ELR (cell line): ENCODE results near the gene ECPAS.
"Not testable (repeated sequence)": the region's sequence is repeated elsewhere in the genome, so short reads cannot be mapped to it uniquely, and the experiment has no call there.

Experiments used
- DNase-seq: peaks from one replicate; pipeline ENCODE4 v3.0.0-alpha.2; 2015; ENCODE audit warnings: low read depth

The ECPAS gene

DNA sequence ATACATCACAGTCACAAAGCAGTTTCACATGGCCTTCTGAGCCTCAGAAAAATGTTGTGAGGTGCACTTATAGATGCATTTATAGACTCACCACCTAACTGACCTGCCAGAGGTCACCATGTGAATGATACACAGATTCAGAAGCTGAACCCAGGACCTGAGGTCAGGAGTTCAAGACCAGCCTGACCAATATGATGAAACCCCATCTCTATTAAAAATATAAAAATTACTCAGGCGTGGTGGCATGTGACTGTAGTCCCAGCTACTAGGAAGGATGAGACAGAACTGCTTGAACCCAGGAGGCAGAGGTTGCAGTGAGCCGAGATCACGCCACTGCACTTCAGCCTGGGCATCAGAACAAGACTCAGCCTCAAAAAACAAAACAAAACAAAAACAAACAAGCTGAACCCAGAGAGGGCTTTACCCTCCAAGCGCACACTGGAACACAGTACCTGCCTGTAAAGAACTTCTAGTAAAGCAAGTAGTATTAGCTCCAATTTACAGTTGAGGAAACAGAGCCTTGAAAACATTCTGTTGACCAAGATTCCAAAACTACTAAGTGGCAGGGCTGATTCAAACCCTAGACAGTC is 16.3 kb downstream of the ECPAS start:
- no peak for DNase-seq

DNA sequence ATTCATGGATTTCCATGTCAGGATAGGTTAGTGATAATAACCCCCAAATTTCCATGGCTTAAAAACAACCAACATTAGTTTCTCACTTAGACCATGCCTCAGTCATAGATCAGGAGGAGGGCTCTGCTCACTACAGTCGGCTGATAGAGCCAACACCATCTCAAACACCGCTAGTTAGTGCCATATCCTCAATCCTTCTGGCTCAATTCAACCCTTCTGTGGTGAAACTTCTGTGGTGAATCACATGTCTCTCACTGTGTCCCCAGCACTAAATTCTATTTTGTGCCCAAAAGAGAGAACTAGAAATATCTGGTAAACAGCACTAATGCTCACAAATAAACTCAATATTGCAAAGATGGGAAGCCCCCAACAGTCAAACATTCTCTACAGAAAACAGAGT is 21.1 kb downstream of the ECPAS start:
- no peak for DNase-seq

DNA sequence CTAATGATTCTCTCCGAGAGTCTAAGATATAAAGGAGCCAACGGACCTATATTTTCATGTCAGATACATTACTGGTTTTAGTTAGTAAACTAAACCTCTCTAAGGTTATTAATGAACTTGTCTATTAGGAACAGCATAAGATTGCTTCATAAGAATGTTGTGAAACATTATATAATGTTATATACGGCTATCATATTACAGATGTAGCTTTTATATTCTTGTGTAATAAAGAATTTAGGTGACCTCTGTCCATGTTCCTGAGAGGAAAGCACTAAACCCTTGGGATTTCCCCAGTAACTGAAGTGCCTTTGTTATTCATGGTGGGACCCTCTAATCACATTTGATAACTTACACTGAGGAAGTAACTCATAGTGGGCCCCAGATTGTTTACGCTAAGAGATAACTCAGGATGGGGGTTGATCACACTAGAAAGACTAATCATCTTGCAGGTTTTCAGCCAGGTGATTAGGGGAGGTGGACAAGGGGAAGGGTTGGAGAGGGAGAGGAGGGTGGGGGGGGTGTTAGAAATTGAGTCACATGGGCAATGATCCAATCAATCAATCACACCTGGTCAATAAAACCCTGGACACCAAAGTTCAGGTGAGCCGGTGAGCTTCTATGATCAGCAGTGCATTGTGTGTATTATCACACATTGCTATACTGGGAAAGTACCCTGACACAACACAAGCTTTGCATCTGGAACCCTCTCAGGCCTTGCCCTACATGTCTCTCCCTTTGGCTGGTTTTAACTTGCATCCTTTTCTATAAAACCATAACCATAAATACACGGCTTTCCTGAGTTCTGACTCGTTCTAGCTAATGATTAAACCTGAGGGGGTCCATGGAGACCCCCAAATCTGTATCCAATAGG is 25.8 kb downstream of the ECPAS start:
- DNase-seq, result no peak

DNA sequence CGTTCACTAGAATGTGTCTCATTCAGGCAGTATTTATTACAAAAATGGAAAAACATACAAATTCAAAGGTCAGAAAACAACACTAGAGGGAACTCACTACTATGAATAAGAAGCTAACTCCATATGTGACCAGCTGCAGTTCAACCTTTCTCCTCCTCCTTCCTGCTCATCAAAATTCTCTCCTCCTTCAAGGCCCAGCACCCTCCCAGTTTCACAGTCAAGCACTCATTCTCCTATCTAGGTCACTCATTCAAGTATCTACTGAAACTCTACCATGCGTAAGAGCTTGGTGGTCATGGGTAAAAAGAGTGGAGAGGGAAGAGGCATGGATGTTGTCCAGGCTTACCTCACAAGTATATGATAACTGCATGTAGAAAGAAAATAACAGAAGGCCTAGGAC is 27.7 kb downstream of the ECPAS start:
- DNase-seq, result no peak

DNA sequence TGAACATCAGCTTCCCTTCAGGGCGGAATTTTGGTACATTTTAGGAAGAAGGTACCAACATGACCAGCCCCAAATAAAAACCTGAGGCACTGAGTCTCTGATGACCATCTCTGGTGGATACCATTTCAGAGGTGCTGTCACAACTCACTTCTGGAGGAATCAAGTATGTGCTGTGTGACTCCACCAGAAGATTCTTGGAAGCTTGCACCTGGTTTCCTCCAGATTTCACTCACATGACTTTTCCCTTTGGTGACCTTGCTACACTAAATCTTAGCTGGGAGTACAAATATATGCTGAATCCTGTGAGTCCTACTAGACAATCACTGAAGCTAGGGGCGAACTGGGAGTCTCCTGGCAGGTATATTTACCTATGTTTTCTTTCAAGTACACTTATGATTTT is 28.5 kb downstream of the ECPAS start:
- no peak for DNase-seq

DNA sequence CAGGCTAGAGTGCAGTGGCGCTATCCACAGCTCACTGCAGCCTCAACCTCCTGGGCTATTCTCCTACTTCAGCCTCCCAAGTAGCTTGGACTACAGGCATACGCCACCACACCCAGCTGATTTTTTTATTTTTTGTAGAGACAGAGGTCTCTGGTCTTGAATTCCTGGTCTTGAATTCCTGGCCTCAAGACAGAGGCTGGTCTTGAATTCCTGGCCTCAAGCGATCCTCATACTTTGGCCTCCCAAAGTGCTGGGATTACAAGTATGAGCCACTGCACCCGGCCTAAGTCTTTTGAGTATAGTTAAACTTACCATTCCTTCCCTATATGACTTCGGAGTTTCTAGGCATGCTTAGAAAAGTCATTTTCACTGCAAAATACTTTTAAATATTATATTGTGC is 29.4 kb downstream of the ECPAS start:
- no peak for DNase-seq

DNA sequence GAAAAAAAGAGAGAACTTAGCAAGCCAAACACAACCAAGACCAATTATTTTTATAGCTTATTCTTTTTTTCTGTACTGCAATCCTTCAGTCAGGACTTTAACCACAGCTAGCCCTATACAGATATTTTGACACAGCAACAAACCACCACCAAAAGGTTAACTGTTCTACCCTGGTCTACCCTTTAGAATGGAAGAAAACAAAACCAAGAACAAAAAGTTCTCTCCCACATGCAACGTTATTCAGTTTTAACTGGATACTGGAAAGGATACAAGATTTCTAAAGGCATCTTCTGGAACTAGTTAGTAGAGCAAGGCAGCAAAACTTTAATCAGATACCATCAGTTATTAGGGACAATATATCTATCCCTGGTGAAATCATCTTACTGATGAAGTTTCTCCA is 32.6 kb downstream of the ECPAS start:
- DNase-seq, result no peak

DNA sequence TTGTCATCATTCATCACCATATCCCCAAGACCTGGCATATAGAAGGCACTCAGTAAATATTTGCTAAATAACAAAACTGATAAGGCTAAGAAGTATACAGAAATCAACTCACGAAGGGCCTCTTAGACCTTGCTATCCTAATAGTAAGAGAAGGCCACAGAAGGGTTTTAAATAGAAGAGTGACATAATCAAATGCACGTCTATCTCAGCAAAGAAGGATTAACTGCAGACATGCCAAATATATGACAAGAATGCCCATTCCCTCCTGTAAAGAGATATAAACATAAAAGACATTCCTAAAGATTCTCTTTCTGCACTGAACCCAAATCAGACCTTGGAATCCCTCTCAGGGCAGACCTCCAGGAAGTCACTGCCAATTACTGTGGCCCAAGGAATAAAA is 34.1 kb downstream of the ECPAS start:
- no peak for DNase-seq

DNA sequence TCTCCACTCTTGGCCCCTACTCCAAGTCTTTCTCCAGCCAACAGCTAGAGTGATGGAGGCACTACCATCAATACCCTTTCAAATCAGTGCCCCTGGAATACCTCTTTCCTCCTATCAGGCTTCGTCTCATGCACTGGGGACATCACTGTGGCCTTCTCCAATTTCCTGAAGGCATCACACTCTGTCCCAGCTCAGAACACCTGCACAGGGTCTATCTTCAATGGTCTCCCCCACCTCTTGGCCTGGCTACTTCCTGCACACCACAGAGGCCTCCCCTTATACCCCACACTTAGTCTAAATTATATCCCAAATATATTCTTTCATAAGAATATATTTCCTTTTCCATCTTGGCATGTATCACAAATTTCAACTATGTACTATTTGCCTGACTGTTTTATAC is 34.5 kb downstream of the ECPAS start:
- DNase-seq, result no peak

DNA sequence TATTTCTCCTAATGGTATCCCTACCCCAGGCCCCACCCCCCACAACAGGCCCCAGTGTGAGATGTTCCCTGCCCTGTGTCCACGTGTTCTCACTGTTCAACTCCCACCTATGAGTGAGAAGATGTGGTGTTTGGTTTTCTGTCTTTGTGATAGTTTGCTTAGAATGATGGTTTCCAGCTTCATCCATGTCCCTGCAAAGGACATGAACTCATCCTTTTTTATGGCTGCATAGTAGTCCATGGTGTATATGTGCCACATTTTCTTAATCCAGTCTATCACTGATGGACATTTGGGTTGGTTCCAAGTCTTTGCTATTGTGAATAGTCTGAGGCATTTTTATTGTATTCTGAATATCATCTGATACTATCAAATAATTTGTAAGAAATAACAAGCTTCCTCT is 38.4 kb downstream of the ECPAS start:
- DNase-seq, result not testable (repeated sequence)

DNA sequence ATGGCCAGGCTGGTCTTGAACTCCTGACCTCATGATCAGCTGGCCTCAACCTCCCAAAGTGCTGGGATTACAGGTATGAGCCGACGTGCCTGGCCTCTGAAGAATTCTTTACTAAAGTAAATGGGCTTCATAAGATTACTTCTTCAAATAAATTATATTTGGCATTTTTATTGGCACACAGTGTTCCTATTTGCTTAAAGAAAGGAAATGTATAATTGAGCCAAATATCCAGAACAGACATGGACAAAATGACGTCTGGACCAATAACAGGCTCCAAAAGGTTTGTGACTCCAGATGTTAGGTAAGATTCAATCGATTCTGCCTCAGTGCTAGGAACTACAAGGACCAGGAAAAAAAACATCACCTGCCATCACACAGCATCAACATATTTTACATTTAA is 40.7 kb downstream of the ECPAS start:
- DNase-seq, result no peak

DNA sequence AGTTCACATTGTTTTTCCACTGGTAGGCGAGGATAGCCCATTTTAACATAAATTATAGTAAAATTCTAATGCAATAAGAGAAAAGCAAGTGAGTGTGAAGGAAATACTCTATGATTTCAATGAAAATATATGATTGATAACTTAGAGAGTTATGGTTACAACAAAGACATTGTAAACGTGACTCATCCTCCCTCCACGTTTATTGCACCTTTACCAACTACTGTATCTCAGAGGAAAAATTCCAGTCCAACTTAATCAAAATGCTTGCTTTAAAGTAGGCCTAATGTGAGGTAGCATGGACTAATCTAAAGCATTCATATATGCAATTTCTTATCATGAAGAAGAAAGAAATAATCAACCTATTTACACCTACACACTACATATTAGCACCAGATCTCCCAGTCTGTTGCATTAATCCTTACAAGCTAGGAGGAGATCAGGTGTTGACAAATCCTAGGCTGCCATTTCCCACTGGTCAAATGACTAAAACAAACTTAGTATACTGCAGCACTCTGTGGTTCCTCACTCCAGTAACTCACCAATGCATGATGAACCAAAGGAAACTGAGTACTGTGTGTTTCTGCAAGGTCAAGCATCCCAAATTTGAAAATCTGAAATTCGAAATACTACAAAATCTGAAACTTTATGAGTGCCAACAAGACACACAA is 41.7 kb downstream of the ECPAS start:
- no peak for DNase-seq

DNA sequence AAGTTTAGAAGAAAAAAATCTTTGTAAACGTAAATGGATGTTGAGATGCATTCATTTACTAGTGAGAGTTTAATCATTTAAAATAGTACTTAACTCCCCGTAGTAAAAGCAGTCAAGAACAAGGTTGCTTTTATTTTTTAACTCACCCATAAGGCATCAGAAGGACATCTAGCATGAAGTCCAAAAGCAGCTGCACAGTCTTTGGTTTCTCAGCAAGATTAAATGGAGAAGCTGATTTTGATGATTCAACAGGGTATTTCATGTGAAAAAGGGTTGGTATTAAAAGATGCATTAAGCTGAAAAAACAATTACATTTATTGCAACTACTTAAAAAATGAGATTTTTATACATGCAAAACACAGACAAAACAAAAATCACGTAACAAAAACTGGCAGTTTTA is 44.0 kb downstream of the ECPAS start:
- DNase-seq, result no peak

DNA sequence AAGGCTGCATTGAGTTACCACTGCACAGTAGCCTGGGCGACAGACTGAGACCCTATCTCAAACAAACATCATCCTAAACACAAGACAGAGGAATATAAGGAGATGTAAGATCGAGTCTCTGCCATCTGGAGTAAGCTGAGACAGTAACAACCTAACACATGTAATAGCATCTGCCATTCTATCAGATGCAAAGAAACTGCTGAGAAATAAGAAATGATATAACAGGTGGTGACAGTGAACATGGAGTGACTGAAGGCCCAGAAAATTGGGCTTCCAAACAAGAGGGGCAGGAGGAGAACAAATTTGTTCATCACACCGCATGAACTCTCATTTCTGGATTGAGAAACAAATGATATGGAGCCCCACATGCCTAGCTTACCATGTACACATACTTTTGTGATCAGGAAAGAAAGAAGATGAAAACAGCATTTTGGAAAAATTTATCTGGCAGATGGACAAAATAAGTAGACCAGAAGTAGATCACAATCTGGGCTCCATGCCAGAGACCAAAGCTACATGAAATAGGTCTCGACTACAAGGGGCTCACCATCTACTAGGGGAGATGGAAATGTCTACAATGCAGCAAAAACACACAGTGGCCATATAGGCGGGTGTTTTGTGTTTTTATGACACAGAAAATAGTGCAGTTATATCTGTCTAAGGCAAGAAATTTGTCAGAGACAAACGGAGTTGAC is 45.5 kb downstream of the ECPAS start:
- no peak for DNase-seq

DNA sequence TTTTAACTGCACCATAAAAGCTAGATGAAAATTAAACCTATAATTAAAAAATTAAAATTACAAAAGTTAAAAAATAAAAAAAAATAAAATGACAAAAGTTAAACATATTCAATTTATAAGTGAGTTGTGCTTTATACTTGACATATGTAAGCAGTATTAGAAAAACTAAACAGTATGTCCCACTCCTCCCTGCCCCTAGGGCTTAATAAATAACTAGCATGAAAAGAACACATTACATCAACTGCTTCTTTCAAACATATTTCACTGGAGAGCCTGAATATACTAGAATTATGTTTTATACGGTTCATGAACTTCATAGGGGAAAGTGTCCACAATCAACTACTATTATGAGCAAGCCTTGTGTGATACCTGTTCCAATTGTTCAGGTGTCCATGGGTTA is 47.6 kb downstream of the ECPAS start:
- no peak for DNase-seq

DNA sequence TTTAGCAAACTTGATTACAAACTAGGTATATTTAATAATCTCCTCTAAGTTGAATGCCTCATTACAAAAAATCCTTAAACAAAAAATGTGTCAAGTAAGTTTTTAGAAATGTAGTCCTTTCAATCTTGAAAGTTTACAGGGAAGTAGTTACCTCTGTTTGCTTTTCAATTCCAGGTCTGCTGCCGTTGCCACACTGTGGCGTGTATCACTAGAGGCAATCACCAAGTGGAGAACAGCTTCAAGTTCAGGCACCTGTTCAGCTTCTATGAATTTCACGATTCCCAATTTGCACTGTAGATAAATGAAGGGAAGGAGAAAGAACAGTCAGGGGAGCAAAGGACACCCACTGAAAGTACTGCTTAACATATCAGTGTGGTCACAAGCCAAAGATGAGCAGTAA is 51.1 kb downstream of the ECPAS start:
- no peak for DNase-seq

DNA sequence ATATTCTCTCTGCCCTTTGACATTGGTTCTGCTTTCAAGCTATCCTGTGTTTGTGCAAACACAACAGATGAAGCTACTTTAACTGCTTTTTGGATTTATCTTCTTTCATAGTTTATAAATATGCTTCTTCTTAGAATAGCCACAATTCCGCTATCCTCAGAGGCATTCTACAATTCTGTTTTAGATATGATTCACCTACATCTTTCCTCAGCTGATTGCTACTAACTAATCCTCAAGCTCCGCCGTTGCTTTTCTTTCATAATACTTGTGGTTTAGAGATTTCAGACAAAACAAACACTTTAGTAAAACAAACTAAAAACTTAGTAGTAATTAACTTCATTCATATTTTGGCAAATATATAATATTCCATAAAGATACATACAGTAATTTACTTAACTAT is 52.5 kb downstream of the ECPAS start:
- no peak for DNase-seq

DNA sequence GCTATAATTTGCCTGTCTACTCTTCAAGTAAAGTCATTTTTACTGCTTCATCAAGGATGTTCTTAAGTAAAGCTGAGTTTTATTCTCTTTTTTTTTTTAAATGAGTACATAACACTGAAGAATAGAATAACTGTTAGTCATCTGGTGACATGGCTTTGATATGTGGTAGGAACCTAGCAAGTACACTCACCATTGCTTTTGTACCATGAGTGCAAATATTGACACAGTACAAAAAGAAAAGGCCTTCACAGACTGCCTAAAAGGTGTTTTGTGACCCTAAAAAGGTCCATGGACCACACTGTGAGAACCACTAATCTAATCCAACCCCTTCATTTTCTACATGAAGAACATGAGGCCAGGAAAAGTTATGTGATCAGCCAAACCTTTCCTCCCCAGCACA is 55.0 kb downstream of the ECPAS start:
- DNase-seq, result peak; percentile 34

DNA sequence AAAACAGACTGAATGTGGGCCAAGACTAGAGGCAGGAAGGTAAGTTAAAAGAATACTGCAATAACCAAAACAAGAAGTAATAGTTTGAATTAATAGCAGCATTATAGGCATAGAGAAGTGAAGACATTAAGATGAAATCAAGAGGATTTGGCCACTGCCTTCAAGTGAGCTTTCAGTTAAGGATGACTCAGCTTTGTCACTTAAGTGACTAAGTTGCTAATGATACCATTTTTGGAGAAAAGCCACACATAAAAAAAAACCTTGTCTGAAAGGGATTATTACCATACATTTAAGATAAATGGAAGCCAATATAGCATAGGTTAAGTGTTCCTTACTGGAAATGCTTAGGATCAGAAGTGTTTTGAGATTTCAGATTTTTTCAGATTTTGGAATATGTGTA is 57.0 kb downstream of the ECPAS start:
- DNase-seq, result peak; percentile 74

DNA sequence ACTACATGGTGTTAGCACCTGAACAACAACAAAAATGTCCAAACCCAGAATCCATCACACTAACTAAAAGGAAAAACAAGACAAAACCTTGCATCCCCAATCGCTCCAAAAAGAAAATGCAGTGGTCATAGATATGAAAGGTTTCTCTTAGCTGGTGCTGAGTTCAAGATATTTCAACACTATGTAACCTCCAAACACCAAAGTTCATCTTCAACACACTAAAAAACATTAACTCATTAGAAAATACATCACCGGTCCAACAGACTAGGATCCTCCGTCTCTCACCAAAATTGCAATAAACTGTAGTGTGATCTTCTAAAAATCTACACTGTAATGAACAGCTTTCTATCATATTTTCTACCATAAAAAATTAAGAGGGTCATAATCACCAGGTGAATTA is 60.8 kb downstream of the ECPAS start:
- DNase-seq, result no peak

DNA sequence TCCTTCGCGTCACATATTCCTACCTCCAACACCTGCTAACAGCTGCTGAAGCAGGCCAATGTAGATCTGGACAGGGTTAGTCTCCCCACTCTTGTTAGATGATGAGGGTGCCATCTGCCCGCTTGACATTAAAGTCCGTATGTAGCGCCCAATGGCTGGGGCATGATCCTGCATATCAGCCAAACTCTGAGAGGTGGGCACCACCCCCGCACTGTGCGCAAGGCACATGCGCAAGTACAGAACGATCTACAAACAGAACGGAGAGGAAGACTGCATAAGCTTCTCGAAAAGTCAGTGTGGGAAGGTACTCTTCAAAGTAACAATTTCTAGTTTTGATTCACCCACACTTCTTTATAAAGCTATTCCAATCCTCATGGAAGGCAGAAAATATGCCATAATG is 69.8 kb downstream of the ECPAS start:
- DNase-seq, result no peak

DNA sequence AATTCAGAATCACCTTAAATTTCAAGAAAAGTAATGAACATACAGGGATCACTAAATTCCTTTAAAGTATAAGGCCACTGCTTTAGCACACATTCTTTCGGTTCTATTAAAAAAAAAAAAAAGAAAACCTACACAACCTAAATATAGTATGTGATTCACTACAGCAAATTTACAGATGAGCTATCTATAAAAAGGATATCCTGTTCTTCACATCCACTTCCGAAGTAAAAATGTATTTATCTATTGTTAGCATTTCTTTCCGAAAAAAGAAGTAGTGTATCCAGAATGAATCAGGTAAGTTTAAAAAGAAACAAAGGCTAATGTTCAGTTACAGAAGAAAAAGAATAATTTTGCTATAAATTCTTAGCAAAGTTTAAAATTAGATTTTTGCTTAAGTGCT is 70.2 kb downstream of the ECPAS start:
- no peak for DNase-seq

DNA sequence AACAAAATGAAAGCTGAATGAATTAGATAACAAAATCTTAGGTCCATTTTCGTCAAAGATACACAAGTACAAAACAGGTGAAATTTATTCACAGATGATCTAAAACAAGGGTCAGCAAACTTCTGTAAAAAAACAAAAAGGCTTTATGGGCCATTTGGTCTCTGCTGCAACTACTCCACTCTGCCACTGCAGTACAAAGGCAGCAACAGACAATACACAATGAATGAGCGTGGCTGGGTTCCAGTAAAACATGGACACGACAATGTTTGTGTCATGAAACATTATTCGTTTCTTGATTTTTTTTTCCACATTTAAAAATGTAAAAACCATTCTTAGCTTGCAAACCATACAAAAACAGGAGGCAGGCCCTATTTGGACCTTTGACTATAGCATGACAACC is 71.9 kb downstream of the ECPAS start:
- no peak for DNase-seq
